ENCODE results near the gene TMEM175.

Gene TMEM175

DNA sequence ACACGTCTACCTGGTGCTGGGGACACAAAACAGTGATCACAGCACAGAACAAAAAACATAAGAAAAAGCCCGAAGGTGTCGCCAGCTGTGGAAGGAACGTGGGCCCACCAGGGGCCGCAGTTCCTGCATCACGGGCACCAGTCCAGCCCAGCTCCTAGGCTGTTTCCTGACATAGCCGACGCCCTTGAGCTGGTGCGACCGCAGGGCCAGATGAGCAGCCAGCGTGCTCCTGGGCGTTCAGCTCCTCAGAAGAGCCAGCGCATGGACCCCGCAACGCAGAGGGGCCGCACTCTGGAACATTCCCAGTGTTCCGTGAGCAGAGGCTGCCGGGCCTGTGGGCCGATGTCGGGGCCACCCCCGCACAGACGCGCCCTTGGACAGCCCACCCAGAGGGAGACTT is 44.2 kb upstream of the TMEM175 start:
- no peak overlapping the region for H2BK12ac ChIP-seq (ENCODE audit: low read length)
- no CpG with 5 or more reads among the region's 23 CpGs for WGBS (ENCODE audit: extremely low coverage, insufficient coverage, insufficient read length)

DNA sequence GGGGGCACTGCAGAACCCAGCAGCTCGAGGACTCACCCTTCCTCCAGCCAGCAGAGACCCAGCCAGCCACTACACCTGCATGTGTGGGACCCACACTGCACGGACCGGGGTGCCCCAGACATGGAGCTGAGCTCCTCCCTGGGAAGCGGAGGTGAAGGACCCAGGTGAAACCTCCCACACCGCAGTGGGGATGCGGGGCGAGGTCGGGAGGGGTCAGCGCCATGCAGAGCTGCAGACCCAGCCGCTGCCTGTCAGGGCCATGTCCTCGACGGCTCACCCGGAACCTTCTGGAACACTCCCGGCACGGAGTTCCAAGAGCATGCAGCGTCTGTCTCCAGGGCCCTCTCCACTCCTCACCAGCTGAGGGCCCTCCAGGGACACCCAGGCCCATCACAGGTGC is 42.7 kb upstream of the TMEM175 start:
- H3K27me3 ChIP-seq (ENCODE audit: insufficient read depth, low read length) = no peaks in the 10 kb centered on the region
- peaks cover 84 to 85% of the 10 kb centered on the region in 2 experiments for H3K36me3 ChIP-seq (ENCODE audit: control insufficient read depth in 1 of 2, insufficient read depth in 2 of 2, low read length in 2 of 2)
- H2AK5ac ChIP-seq (ENCODE audit: low read length) = no peak overlapping the region
- no peak overlapping the region for H4K91ac ChIP-seq (ENCODE audit: low read depth, low read length)
- H3K23ac ChIP-seq (ENCODE audit: low read length) = no peak overlapping the region
- H3K4me3 ChIP-seq (ENCODE audit: low read depth, low read length) = no peak overlapping the region
- peaks cover 8% of the 10 kb centered on the region for H3K9me3 ChIP-seq (ENCODE audit: insufficient read depth, low read depth, low read length)
- no peak overlapping the region for H4K8ac ChIP-seq (ENCODE audit: low read depth, low read length)
- H2BK120ac ChIP-seq (ENCODE audit: insufficient read depth, low read length, poor library complexity) = no peak overlapping the region
- no peak overlapping the region for H3K18ac ChIP-seq (ENCODE audit: low read length)
- H4K12ac ChIP-seq (ENCODE audit: low read depth, low read length) = no peak overlapping the region
- no peak for DNase-seq
- no peak overlapping the region for H3K14ac ChIP-seq (ENCODE audit: low read length)
- H3K4me1 ChIP-seq (ENCODE audit: control insufficient read depth in 1 of 2, insufficient read depth in 2 of 2, low read length in 2 of 2) = no peaks in the 10 kb centered on the region
- no peak overlapping the region for H2BK5ac ChIP-seq (ENCODE audit: low read depth, low read length, poor library complexity)
- no peak overlapping the region for H3K27ac ChIP-seq (ENCODE audit: low read depth, low read length)
- H2BK12ac ChIP-seq (ENCODE audit: low read length) = no peak overlapping the region
- H3K79me1 ChIP-seq (ENCODE audit: low read length) = no peaks in the 10 kb centered on the region
- H3K9ac ChIP-seq (ENCODE audit: low read length) = no peak overlapping the region
- no peak overlapping the region for H3K4ac ChIP-seq (ENCODE audit: low read depth, low read length)
- H2AFZ ChIP-seq (ENCODE audit: insufficient read depth, low read length, poor library complexity) = no peak overlapping the region
- WGBS (ENCODE audit: extremely low coverage, insufficient coverage, insufficient read length) = no CpG with 5 or more reads among the region's 16 CpGs
- no peak overlapping the region for H3K4me2 ChIP-seq (ENCODE audit: low read length)
- H3K79me2 ChIP-seq (ENCODE audit: control insufficient read depth, insufficient read depth, low read length, poor library complexity) = no peaks in the 10 kb centered on the region

More for the DNA sequence above, 44.2 kb upstream of the TMEM175 start:
- Histone ChIP-seq H4K91ac (ENCODE audit: low read depth, low read length) (no peak overlapping the region), H3K27ac (ENCODE audit: low read depth, low read length) (no peak overlapping the region), H3K23ac (ENCODE audit: low read length) (no peak overlapping the region), H3K14ac (ENCODE audit: low read length) (no peak overlapping the region), H3K18ac (ENCODE audit: low read length) (no peak overlapping the region), H2BK5ac (ENCODE audit: low read depth, low read length, poor library complexity) (no peak overlapping the region), H3K4me2 (ENCODE audit: low read length) (no peak overlapping the region), H2AFZ (ENCODE audit: insufficient read depth, low read length, poor library complexity) (no peak overlapping the region), H2AK5ac (ENCODE audit: low read length) (no peak overlapping the region), H3K27me3 (ENCODE audit: insufficient read depth, low read length) (no peaks in the 10 kb centered on the region), H3K4me3 (ENCODE audit: low read depth, low read length) (no peak overlapping the region), H3K36me3 (ENCODE audit: control insufficient read depth in 1 of 2, insufficient read depth in 2 of 2, low read length in 2 of 2) (peaks cover 84 to 87% of the 10 kb centered on the region in 2 experiments), H3K4ac (ENCODE audit: low read depth, low read length) (no peak overlapping the region), H3K9ac (ENCODE audit: low read length) (no peak overlapping the region), H2BK120ac (ENCODE audit: insufficient read depth, low read length, poor library complexity) (no peak overlapping the region), H4K12ac (ENCODE audit: low read depth, low read length) (no peak overlapping the region), H3K9me3 (ENCODE audit: insufficient read depth, low read depth, low read length) (peaks cover 8% of the 10 kb centered on the region), H3K79me1 (ENCODE audit: low read length) (no peaks in the 10 kb centered on the region), H3K4me1 (ENCODE audit: control insufficient read depth in 1 of 2, insufficient read depth in 2 of 2, low read length in 2 of 2) (no peaks in the 10 kb centered on the region), H3K79me2 (ENCODE audit: control insufficient read depth, insufficient read depth, low read length, poor library complexity) (no peaks in the 10 kb centered on the region), H4K8ac (ENCODE audit: low read depth, low read length) (no peak overlapping the region)
- DNase-seq = no peak

DNA sequence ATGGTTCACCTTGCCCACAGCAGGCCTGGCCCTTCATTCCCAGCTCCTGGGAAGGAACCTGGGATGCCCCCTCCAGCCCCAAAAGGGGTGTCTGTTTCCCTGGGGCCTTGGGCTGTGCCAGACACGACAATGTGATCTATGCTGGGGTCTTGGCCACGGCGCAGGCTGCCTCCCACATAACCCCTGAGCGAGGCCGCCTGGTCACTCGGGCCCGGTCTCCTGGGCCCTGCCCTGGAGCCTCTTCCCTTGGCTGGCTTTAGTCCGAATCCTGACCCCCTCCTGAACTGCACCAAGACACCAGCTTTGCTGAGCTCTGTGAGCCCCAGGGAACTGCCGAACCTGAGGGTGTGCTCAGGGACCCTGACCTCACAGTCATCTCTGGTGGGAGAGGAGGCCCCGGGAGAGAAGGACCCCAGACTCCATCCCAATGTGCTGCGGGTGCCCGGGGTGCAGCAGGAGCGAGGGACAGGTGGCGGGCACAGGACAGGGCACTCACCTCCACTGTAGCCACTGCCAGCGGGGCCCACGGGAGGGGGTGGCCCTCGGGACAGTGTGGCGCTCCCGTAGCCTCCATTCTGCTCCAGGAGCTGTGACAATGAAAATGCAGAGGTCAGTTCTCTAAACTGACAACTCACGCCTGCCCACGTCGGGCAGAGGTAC is 42.1 kb upstream of the TMEM175 start:
- Histone ChIP-seq H4K91ac (ENCODE audit: low read depth, low read length) (no peak overlapping the region), H3K4me3 (ENCODE audit: low read depth, low read length) (no peak overlapping the region), H3K79me2 (ENCODE audit: control insufficient read depth, insufficient read depth, low read length, poor library complexity) (no peaks in the 10 kb centered on the region), H3K27ac (ENCODE audit: low read depth, low read length) (no peak overlapping the region), H3K36me3 (ENCODE audit: control insufficient read depth in 1 of 2, insufficient read depth in 2 of 2, low read length in 2 of 2) (peaks cover 82% of the 10 kb centered on the region in 2 experiments), H3K79me1 (ENCODE audit: low read length) (no peaks in the 10 kb centered on the region), H2AFZ (ENCODE audit: insufficient read depth, low read length, poor library complexity) (no peak overlapping the region), H4K12ac (ENCODE audit: low read depth, low read length) (no peak overlapping the region), H3K4ac (ENCODE audit: low read depth, low read length) (no peak overlapping the region), H2BK5ac (ENCODE audit: low read depth, low read length, poor library complexity) (no peak overlapping the region), H2BK120ac (ENCODE audit: insufficient read depth, low read length, poor library complexity) (no peak overlapping the region), H3K18ac (ENCODE audit: low read length) (no peak overlapping the region), H3K4me2 (ENCODE audit: low read length) (no peak overlapping the region), H4K8ac (ENCODE audit: low read depth, low read length) (no peak overlapping the region), H3K9me3 (ENCODE audit: insufficient read depth, low read depth, low read length) (peaks cover 8% of the 10 kb centered on the region), H3K14ac (ENCODE audit: low read length) (no peak overlapping the region), H3K23ac (ENCODE audit: low read length) (no peak overlapping the region), H2BK12ac (ENCODE audit: low read length) (no peak overlapping the region), H3K27me3 (ENCODE audit: insufficient read depth, low read length) (no peaks in the 10 kb centered on the region), H2AK5ac (ENCODE audit: low read length) (no peak overlapping the region), H3K4me1 (ENCODE audit: control insufficient read depth in 1 of 2, insufficient read depth in 2 of 2, low read length in 2 of 2) (no peaks in the 10 kb centered on the region), H3K9ac (ENCODE audit: low read length) (no peak overlapping the region)
- DNase-seq = no peak
- no CpG with 5 or more reads among the region's 22 CpGs for WGBS (ENCODE audit: extremely low coverage, insufficient coverage, insufficient read length)

DNA sequence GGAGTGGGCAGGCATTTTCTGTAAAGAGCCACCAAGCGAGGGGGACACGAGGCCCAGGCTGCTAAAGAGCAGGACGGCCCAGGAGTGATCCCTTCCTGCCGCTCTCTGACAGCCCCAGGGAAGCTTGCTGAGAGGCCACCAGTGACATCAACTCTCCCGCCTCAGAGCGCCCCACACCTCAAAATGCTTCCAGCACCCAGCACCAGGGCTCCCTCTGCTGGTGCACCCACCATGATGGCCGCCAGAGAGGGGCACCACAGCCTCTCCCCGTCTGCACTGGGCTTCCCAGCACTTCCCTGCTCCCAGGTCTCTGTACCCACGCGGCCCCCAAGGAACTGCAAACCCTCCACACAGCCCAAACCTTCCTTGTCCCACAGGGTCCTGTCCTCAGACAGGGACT is 40.5 kb upstream of the TMEM175 start:
- Histone ChIP-seq H3K27ac (ENCODE audit: low read depth, low read length) (no peak overlapping the region), H3K14ac (ENCODE audit: low read length) (no peak overlapping the region), H2BK120ac (ENCODE audit: insufficient read depth, low read length, poor library complexity) (no peak overlapping the region), H3K4me1 (ENCODE audit: control insufficient read depth in 1 of 2, insufficient read depth in 2 of 2, low read length in 2 of 2) (no peaks in the 10 kb centered on the region), H2AFZ (ENCODE audit: insufficient read depth, low read length, poor library complexity) (no peak overlapping the region), H3K23ac (ENCODE audit: low read length) (no peak overlapping the region), H3K18ac (ENCODE audit: low read length) (no peak overlapping the region), H3K9ac (ENCODE audit: low read length) (no peak overlapping the region), H3K9me3 (ENCODE audit: insufficient read depth, low read depth, low read length) (peaks cover 8% of the 10 kb centered on the region), H4K91ac (ENCODE audit: low read depth, low read length) (no peak overlapping the region), H3K4me2 (ENCODE audit: low read length) (no peak overlapping the region), H2AK5ac (ENCODE audit: low read length) (no peak overlapping the region), H3K79me1 (ENCODE audit: low read length) (no peaks in the 10 kb centered on the region), H3K36me3 (ENCODE audit: control insufficient read depth in 1 of 2, insufficient read depth in 2 of 2, low read length in 2 of 2) (peaks cover 81 to 84% of the 10 kb centered on the region in 2 experiments), H2BK5ac (ENCODE audit: low read depth, low read length, poor library complexity) (no peak overlapping the region), H4K8ac (ENCODE audit: low read depth, low read length) (no peak overlapping the region), H2BK12ac (ENCODE audit: low read length) (no peak overlapping the region), H3K79me2 (ENCODE audit: control insufficient read depth, insufficient read depth, low read length, poor library complexity) (no peaks in the 10 kb centered on the region), H4K12ac (ENCODE audit: low read depth, low read length) (no peak overlapping the region), H3K4ac (ENCODE audit: low read depth, low read length) (no peak overlapping the region), H3K27me3 (ENCODE audit: insufficient read depth, low read length) (no peaks in the 10 kb centered on the region), H3K4me3 (ENCODE audit: low read depth, low read length) (no peak overlapping the region)
- WGBS (ENCODE audit: extremely low coverage, insufficient coverage, insufficient read length) = no CpG with 5 or more reads among the region's 10 CpGs
- no peak for DNase-seq
